CD4-positive, alpha-beta T cell treated with Interleukin-4 for 4 hours (primary cell): ENCODE measurements around the gene EIF3F.
A peak's percentile ranks its signal among the peaks of the same experiment; 100 is the strongest.
"Not testable (repeated sequence)": the region's sequence is repeated elsewhere in the genome, so short reads cannot be mapped to it uniquely, and the experiment has no call there.

Source experiments
- DNase-seq: peaks from one replicate; pipeline ENCODE4 v3.0.0-alpha.2; 2020

The EIF3F gene

GRCh38 chr11:7986768-7987559 is at the start of gene EIF3F:
Gene EIF3F (plus strand): TSS chr11:7987337. CDS start chr11:7987353, 16 bp downstream.
- peak; percentile 99 for DNase-seq

- no peak for DNase-seq
These were observed 46.0 kb upstream of the EIF3F start for GRCh38 chr11:7941146-7941545.

GRCh38 chr11:7941608-7942007 is 45.5 kb upstream of the EIF3F start, which contains the start of gene OR10A3:
Gene OR10A3 (minus strand): TSS chr11:7941708. CDS start chr11:7939520, 2,188 bp downstream.
- no peak for DNase-seq

GRCh38 chr11:7944123-7944522 is 43.0 kb upstream of the EIF3F start:
- no peak for DNase-seq

- no peak for DNase-seq
These were observed 37.2 kb upstream of the EIF3F start for GRCh38 chr11:7949934-7950333.

GRCh38 chr11:7955191-7955590 is 31.9 kb upstream of the EIF3F start:
- DNase-seq: no peak

GRCh38 chr11:7964261-7964660 is 22.9 kb upstream of the EIF3F start:
- DNase-seq: no peak

- DNase-seq: no peak
These were observed 22.3 kb upstream of the EIF3F start for GRCh38 chr11:7964873-7965272.

- DNase-seq: no peak
These were observed 21.8 kb upstream of the EIF3F start, which contains the start of gene NLRP10 for GRCh38 chr11:7965386-7965785. Gene NLRP10 (minus strand): TSS chr11:7965447. CDS start chr11:7963495, 1,952 bp downstream.

GRCh38 chr11:7967097-7967496 is 20.0 kb upstream of the EIF3F start:
- no peak for DNase-seq

- no peak for DNase-seq
These were observed 19.3 kb upstream of the EIF3F start for GRCh38 chr11:7967826-7968225.

- DNase-seq: no peak
These were observed 18.5 kb upstream of the EIF3F start for GRCh38 chr11:7968686-7969085.

GRCh38 chr11:7969756-7970646 is 17.1 kb upstream of the EIF3F start:
- DNase-seq: no peak

GRCh38 chr11:7971846-7972245 is 15.3 kb upstream of the EIF3F start:
- no peak for DNase-seq

- no peak for DNase-seq
These were observed 14.1 kb upstream of the EIF3F start for GRCh38 chr11:7973011-7973410.

- DNase-seq: no peak
These were observed 12.5 kb upstream of the EIF3F start for GRCh38 chr11:7974668-7975067.

- no peak for DNase-seq
These were observed 9.8 kb upstream of the EIF3F start for GRCh38 chr11:7977232-7977917.

- DNase-seq: no peak
These were observed 5.4 kb upstream of the EIF3F start for GRCh38 chr11:7981619-7982157.

GRCh38 chr11:7982582-7983119 is 4.5 kb upstream of the EIF3F start:
- no peak for DNase-seq

GRCh38 chr11:7983832-7984590 is 3.1 kb upstream of the EIF3F start:
- DNase-seq: no peak

GRCh38 chr11:7987560-7987883 is 385 bp downstream of the EIF3F start:
- not testable (repeated sequence) for DNase-seq
